ENCODE data around the gene FBXO31. TPM values are rescaled to one million over a fixed set of nuclear protein-coding genes. Genes with fewer than 3 reads are reported as not detected.
A peak's percentile ranks its signal among the peaks of the same experiment; 100 is the strongest.

The FBXO31 gene
- total and polyA plus RNA-seq, 2 of the 13 experiments (the other 11 are each of a cell fraction or from before 2014, with no cell fraction given): 92.4 to 101 TPM

DNA sequence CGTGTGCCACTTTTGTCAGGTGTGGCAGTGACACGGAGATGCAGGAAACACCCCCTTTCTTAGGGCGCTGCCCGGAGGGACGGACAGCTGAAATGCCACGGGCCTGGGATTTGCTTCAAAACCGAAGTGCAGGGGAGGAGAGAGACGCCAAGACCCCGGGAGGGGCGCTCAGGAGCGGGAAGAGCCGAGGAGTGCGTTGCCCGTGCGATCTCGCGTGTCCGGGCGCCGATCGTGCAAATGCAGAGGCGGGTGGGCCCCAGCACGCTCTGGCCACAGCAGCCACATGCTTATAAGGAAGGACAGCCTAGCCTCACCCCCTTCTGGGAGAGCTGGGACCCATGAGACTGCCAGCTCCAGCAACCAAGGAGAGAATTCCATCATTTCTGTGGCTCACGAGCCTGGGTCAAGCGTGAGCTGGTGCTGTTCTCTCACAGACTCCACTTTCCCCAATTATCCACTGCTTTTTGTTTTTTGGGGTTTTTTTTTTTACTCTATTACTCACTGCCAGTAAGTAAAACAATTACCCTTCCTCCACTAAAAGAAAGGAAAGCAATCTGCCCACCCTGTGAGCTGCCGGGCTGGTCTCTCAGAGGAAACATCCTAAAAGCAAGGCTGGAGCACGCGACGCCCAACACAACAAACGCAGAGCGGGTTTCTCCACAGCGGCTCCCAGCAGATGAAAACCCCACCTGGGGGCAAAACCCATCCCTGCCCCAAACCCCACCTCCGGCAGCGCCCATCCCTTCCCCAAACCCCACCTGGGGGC lies 39.2 kb downstream of the FBXO31 start:
- H2AFZ ChIP-seq (ENCODE audit: low read length): no peak overlapping the region
- H3K36me3 ChIP-seq (replicated peaks in 1 of 2; ENCODE audit: control insufficient read depth in 1 of 2, insufficient read depth in 2 of 2, low read length in 2 of 2): peaks cover 66 to 90% of the 10 kb centered on the region in 2 experiments
- no peaks in the 10 kb centered on the region for H3K9me3 ChIP-seq (ENCODE audit: low read length)
- peaks cover 79% of the 10 kb centered on the region for H3K79me2 ChIP-seq (ENCODE audit: insufficient read depth, low read length)
- H4K20me1 ChIP-seq (ENCODE audit: insufficient read depth, low read length): peaks cover 89% of the 10 kb centered on the region
- H3K4me2 ChIP-seq (ENCODE audit: low read depth, low read length): no peak overlapping the region
- no peak overlapping the region for H3K27ac ChIP-seq (ENCODE audit: extremely low read length, insufficient read depth, low read length)
- WGBS (ENCODE audit: low lambda C conversion rate): 95% methylated on average over 34 of the region's 34 CpGs
- CTCF ChIA-PET (ENCODE audit: low intra/inter-chr PET ratio, low total read pairs): no interaction called here
- ATAC-seq (no peak), DNase-seq (ENCODE audit: low spot score) (no peak), FAIRE-seq (no peak)
- POLR2A ChIA-PET: interaction anchor here (0.7 to 1.2 kb wide), 5 partner anchors 11 to 44 kb away, joined by 3 read pairs; partner anchors contain the start of genes C16orf95 and FBXO31
- in situ Hi-C loops (cut with HindIII; ENCODE audit: extremely low pct_ligation_motif_present, low pct_unique_long_range_greater_than_20kb) (no loop called here), intact Hi-C loops (cut with micrococcal nuclease; ENCODE audit: unreplicated experiment) (no loop called here)
- BruUV-seq (replicated peaks): no TSS peak
- no peak overlapping the region for H3K4me3 ChIP-seq (replicated peaks in 1 of 3; ENCODE audit: insufficient read depth in 1 of 3, low read depth in 2 of 3, low read length in 3 of 3)
- TF ChIP-seq DNMT1 (CRISPR knock-in tag; IDR thresholded peaks at IDR 0.05): no peak
- TF ChIP-seq AGO2 (optimal IDR thresholded peaks at IDR 0.05; ENCODE audit: low read depth, low read length): peak; percentile 82
- no peak for TF ChIP-seq ZNF616 (CRISPR knock-in tag; IDR thresholded peaks at IDR 0.05; ENCODE audit: low read depth)
- no peaks in the 10 kb centered on the region for H3K4me1 ChIP-seq (ENCODE audit: insufficient read depth, low read length)
- no peak overlapping the region for H3K9ac ChIP-seq (ENCODE audit: insufficient read depth, low read depth, low read length)
- no peaks in the 10 kb centered on the region for H3K27me3 ChIP-seq (ENCODE audit: control insufficient read depth in 1 of 2, insufficient read depth in 2 of 2, low read length in 2 of 2)

DNA sequence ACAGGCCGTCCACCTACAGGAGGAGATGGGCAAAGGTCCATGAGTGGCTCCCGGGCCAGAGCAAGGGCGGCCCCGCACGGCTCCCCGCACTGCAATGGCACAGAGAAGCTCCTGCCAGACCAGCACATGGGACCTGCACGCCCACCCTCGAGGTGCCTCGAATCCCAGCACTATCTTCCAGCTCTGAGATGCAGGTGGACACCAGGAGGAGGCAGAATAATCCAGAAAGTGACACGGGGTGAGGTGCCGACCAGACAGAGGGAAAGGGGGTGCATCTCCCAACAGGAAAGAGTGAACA lies 39.9 kb downstream of the FBXO31 start:
- no peak overlapping the region for H3K4me3 ChIP-seq (replicated peaks in 1 of 3; ENCODE audit: insufficient read depth in 1 of 3, low read depth in 2 of 3, low read length in 3 of 3)
- H3K9ac ChIP-seq (ENCODE audit: insufficient read depth, low read depth, low read length): no peak overlapping the region
- H3K79me2 ChIP-seq (ENCODE audit: insufficient read depth, low read length): peaks cover 79% of the 10 kb centered on the region
- WGBS (ENCODE audit: low lambda C conversion rate): 90% methylated on average over 10 of the region's 11 CpGs
- no peaks in the 10 kb centered on the region for H3K4me1 ChIP-seq (ENCODE audit: insufficient read depth, low read length)
- DNase-seq (ENCODE audit: low spot score): no peak
- no TSS peak for BruUV-seq (replicated peaks)
- intact Hi-C loops (cut with micrococcal nuclease; ENCODE audit: unreplicated experiment): no loop called here
- peaks cover 67 to 90% of the 10 kb centered on the region in 2 experiments for H3K36me3 ChIP-seq (replicated peaks in 1 of 2; ENCODE audit: control insufficient read depth in 1 of 2, insufficient read depth in 2 of 2, low read length in 2 of 2)
- in situ Hi-C loops (cut with HindIII; ENCODE audit: extremely low pct_ligation_motif_present, low pct_unique_long_range_greater_than_20kb): no loop called here
- H3K9me3 ChIP-seq (ENCODE audit: low read length): no peaks in the 10 kb centered on the region
- no peak overlapping the region for H3K4me2 ChIP-seq (ENCODE audit: low read depth, low read length)
- H3K27me3 ChIP-seq (ENCODE audit: control insufficient read depth in 1 of 2, insufficient read depth in 2 of 2, low read length in 2 of 2): no peaks in the 10 kb centered on the region
- peak; percentile 5 for ATAC-seq
- peaks cover 88% of the 10 kb centered on the region for H4K20me1 ChIP-seq (ENCODE audit: insufficient read depth, low read length)
- no peak for FAIRE-seq
- no peak overlapping the region for H2AFZ ChIP-seq (ENCODE audit: low read length)
- no peak overlapping the region for H3K27ac ChIP-seq (ENCODE audit: extremely low read length, insufficient read depth, low read length)
- POLR2A ChIA-PET: interaction anchor here (0.7 to 1.2 kb wide), 3 partner anchors 12 to 39 kb away, joined by 3 read pairs; partner anchors contain the start of gene C16orf95
- CTCF ChIA-PET (ENCODE audit: low intra/inter-chr PET ratio, low total read pairs): no interaction called here
- TF ChIP-seq, protein P1, sequence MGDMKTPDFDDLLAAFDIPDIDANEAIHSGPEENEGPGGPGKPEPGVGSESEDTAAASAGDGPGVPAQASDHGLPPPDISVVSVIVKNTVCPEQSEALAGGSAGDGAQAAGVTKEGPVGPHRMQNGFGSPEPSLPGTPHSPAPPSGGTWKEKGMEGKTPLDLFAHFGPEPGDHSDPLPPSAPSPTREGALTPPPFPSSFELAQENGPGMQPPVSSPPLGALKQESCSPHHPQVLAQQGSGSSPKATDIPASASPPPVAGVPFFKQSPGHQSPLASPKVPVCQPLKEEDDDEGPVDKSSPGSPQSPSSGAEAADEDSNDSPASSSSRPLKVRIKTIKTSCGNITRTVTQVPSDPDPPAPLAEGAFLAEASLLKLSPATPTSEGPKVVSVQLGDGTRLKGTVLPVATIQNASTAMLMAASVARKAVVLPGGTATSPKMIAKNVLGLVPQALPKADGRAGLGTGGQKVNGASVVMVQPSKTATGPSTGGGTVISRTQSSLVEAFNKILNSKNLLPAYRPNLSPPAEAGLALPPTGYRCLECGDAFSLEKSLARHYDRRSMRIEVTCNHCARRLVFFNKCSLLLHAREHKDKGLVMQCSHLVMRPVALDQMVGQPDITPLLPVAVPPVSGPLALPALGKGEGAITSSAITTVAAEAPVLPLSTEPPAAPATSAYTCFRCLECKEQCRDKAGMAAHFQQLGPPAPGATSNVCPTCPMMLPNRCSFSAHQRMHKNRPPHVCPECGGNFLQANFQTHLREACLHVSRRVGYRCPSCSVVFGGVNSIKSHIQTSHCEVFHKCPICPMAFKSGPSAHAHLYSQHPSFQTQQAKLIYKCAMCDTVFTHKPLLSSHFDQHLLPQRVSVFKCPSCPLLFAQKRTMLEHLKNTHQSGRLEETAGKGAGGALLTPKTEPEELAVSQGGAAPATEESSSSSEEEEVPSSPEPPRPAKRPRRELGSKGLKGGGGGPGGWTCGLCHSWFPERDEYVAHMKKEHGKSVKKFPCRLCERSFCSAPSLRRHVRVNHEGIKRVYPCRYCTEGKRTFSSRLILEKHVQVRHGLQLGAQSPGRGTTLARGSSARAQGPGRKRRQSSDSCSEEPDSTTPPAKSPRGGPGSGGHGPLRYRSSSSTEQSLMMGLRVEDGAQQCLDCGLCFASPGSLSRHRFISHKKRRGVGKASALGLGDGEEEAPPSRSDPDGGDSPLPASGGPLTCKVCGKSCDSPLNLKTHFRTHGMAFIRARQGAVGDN (CRISPR knock-in tag; IDR thresholded peaks at IDR 0.05): peak; percentile 36
- no peak for TF ChIP-seq TBX3 (IDR thresholded peaks at IDR 0.05; ENCODE audit: borderline replicate concordance)
- no peak for TF ChIP-seq ZNF891 (CRISPR knock-in tag; IDR thresholded peaks at IDR 0.05)
- no peak for TF ChIP-seq ZSCAN9 (CRISPR knock-in tag; IDR thresholded peaks at IDR 0.05; ENCODE audit: borderline replicate concordance)
- TF ChIP-seq, protein P2, sequence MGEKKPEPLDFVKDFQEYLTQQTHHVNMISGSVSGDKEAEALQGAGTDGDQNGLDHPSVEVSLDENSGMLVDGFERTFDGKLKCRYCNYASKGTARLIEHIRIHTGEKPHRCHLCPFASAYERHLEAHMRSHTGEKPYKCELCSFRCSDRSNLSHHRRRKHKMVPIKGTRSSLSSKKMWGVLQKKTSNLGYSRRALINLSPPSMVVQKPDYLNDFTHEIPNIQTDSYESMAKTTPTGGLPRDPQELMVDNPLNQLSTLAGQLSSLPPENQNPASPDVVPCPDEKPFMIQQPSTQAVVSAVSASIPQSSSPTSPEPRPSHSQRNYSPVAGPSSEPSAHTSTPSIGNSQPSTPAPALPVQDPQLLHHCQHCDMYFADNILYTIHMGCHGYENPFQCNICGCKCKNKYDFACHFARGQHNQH (CRISPR knock-in tag; IDR thresholded peaks at IDR 0.05): no peak
- TF ChIP-seq POLR2A (IDR thresholded peaks at IDR 0.05; ENCODE audit: insufficient read depth in 1 of 2, low read depth in 2 of 2, low read length in 2 of 2): 0 out of 4 replicates have a peak, but pooled peaks of 1 of the 2 experiments have one; percentile 13
- TF ChIP-seq ZNF616 (CRISPR knock-in tag; IDR thresholded peaks at IDR 0.05; ENCODE audit: low read depth): no peak
- no peak for TF ChIP-seq ZNF644 (CRISPR knock-in tag; IDR thresholded peaks at IDR 0.05; ENCODE audit: low read depth)
- no peak for TF ChIP-seq ZNF557 (CRISPR knock-in tag; IDR thresholded peaks at IDR 0.05)
- TF ChIP-seq ERF (CRISPR knock-in tag; IDR thresholded peaks at IDR 0.05): no peak
- no peak for TF ChIP-seq FLYWCH1 (CRISPR knock-in tag; IDR thresholded peaks at IDR 0.05)
- TF ChIP-seq SATB2 (CRISPR knock-in tag; IDR thresholded peaks at IDR 0.05): no peak
- TF ChIP-seq RBM22 (optimal IDR thresholded peaks at IDR 0.05; ENCODE audit: low read length): peak; percentile 74

Data from HepG2 (cell line).